GM21390 (cell line): ENCODE measurements around the gene ARPC4.
"Not testable (repeated sequence)": the region's sequence is repeated elsewhere in the genome, so short reads cannot be mapped to it uniquely, and the experiment has no call there.

Experiments used
- ATAC-seq: cut with Tn5 transposase; IDR thresholded peaks from one replicate; pipeline ENCODE4 v1.9.1; 2021; ENCODE audit not compliant: unreplicated experiment

The ARPC4 gene

GRCh38 chr3:9769426-9770275 is 23.2 kb upstream of the ARPC4 start, which contains the start of gene CAMK1:
Gene CAMK1, minus strand, starts transcription at chr3:9769947. Its CDS starts 2,198 bp downstream, at chr3:9767749.
- ATAC-seq = peak; percentile 54

DNA sequence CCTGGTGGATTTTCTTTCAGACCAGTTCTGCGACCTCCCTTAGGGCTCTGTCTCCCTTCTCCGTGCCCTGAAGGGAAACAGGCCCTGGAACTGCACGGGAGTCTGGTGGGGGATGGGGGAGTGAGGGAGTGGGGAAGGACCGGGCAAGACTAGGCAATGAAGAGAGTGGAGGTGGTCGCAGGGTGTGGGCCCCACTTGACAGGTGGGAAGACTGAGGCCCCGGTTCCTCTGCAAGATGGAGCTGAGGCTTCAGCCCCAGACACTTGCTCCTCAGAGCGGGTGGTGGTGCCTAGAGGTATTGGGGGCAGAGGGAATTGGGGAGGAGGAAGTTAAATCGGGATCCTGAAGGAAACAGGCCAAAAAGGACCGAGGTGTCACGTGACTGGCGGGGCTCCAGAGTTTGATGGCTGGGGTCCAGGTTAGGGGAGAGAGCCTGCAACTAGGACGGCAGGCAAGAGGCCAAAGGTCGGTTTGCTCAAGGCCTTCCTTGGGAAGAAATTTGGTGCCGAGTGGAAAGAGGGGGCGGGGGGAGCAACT is 22.5 kb upstream of the ARPC4 start:
- no peak for ATAC-seq

DNA sequence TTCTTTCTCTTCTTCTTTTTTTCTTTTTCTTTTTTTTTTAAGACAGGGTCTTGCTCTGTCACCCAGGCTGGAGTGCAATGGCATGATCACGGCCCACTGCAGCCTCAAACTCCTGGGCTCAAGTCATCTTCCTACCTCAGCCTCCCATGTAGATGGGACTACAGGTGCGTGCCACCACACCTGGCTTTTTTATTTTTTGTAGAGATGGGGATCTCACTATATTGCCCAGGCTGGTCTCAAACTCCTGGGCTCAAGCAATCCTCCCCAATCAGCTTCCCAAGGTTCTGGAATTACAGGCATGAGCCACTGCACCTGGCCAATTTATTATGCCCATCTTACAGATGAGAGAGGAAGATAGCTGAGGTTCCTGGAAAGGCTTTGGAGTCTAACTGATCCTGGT is 21.9 kb upstream of the ARPC4 start:
- ATAC-seq = not testable (repeated sequence)

DNA sequence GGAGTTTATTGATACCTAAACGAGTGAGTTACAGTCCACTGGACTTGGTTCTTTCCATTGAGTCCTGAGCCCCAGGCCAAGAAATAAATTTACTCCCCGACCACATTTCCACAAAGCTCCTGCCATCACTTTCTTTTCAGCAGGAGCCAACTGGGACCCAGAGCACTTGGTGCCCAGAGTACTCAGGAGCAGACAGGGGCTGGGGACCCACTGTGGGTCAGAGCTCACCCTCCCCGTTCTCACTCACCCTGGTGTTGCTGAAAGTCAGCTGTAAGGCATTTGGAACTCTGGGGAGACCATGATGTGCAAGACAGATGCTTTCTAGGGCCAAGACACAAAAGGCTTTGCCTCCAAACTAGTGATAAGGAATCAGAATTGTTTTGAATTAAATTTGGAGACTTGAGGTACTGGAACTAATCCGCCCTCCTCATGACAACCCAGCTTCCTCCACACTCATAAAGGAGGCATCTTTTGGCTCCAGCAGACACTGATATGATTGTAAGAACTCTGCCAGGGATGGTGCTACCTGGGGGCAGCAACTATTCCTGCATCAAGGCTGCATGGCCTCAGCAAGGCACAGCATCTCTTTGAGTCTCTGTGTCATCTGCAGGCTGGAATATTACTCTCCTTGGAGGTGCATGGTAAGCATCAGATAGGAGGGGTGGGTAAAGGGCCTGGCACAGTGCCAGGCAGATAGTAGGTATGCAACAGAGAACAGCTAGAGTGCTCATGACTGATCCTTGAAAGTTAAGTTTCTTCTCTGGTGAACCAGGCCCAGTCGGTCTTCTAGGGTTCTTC is 15.8 kb upstream of the ARPC4 start:
- ATAC-seq = no peak

DNA sequence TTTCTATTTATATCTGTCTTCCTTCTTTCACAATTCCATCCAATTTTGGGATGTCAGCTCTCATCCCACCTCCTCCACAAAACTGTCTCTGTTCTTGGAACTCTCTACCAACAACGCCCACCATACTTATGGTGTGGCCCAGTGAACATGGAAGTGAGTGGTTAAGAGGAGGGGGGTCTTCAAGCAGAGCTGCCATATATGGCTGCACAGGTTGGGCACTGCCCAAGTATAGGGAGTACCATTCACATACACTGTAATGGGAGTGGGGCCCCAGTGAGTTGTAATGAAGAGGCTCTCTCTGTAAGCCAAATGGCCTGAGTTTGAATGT is 15.2 kb upstream of the ARPC4 start:
- no peak for ATAC-seq

DNA sequence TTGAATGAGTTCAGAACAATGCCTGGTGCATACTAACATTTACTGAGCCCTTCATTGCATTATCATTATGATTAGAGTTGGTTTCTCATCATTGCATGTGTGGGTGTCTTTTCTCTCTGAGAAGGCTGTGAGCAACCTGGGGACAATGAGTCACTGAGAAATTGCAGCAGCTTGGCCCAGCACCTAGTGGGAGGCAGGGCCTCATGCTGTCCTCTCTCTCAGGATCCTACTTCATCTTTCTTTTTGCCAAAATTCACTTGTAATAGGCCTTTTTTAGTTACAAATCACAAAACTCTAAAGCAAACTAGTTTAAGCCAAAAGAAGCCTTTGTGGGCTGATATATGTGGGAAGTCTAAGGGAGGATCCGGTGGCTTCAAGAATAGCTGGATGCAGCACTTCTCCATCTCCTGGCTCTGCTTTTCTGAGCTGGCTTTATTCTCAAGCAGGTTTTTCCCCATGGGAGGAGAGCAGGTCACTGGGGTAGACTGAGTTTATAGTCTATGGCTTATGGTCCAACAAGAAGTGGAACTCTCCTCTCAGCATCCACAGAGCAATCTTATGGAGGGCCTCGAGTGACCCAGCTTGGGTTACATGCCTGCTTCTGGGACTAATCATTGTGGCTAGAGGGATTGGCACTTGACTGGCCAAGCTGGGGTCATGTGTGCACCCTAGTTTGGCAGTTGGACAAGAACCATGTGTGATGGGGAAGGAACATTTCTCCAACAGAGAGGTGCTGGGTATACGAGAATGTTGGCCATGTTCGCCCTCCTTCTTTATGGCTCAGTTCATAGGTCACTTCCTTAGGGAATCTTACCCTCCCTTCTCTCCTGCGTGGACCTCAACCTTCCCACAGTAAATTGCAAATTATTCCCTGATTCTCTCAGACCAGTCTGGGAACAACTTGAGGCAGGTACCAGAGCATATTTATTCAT is 14.5 kb upstream of the ARPC4 start:
- no peak for ATAC-seq

DNA sequence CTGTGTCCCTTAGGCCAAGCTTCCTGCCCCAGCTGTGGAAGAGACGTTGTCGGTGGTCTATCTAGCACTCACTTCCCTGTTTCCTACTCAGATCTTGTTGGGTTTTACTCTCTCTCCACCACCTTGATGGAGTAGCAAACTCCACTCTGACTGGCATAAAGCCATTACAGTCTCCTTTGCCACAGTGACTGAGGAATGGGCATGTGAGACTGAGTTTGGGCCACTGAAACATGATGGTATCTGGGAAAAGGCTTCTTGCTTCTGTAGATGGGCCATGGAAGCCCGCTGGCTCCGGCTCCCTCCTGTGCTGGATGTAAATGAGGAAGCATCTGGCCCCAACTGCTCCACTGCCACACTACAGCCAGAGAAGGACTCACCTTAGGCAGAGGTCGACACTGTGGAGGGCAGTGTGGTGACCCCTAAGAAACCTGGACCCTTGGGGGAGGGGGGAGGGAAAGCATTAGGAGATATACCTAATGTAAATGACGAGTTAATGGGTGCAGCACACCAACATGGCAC is 13.7 kb upstream of the ARPC4 start:
- ATAC-seq = no peak

GRCh38 chr3:9779721-9780457 is 13.0 kb upstream of the ARPC4 start:
- ATAC-seq = peak; percentile 59

GRCh38 chr3:9780458-9780812 is 12.4 kb upstream of the ARPC4 start:
- no peak for ATAC-seq

DNA sequence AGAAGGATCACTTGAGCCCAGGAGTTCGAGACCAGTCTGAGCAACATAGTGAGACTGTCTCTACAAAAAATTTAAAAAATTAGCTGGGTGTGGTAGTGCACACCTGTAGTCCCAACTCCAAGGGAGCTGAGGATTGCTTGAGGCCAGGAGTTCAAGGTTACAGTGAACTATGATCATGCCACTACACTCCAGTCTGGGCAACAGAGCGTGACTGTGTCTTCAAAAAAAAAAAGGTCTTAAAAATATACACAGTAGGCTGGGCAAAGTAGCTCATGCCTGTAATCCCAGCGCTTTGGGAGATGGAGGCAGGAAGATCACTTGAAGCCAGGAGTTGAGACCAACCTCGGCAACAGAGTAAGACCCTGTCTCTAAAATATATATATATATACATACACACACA is 12.0 kb upstream of the ARPC4 start:
- no peak for ATAC-seq

GRCh38 chr3:9781551-9781950 is 11.3 kb upstream of the ARPC4 start:
- no peak for ATAC-seq

DNA sequence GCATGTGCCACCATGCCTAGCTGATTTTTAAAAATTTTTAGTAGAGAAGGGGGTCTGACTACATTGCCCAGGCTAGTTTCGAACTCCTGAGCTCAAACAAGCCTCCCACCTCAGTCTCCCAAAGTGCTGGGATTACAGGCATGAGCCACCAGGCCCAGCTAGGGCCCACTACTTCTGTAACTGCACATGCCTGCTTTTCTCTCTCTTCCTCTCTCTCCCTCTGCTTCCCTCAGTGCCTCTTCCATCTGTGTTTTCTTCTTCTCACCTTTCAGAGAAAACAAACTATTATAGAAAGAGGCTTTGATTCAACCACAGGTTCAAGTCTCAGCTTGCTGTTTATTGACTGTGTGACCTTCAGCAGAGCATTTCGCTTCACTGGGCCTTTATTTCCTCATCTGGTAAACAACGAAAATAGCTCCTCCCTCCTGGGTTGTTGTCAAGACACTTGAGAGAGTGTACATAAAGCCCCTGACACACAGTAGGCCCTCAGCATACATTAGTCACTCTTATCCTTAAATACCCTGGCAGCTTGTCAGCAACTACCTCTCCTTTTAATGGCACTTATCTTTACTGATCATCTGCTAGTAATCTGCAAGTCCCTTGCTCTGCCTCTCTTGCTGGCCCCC is 10.8 kb upstream of the ARPC4 start:
- ATAC-seq = no peak

DNA sequence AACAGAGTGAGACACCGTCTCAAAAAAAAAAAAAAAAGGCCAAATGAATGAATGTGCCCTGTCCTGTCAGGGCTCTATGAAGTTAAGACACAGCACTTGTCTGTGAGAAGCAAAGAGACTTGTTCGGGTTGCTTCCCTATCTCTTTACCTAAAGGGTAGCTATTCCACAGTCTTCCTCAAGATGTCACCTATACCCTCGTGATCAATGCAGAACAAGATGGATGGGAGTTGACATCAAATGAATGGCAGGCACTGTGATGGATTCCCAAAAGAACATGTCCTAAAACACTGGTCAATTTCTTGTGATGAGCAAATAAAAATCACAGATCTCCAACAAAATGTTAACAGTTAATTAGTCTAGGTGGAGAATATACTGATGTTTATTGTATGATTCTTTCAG is 10.1 kb upstream of the ARPC4 start:
- ATAC-seq = no peak

- no peak for ATAC-seq
Measured at GRCh38 chr3:9783954-9784353, 8.9 kb upstream of the ARPC4 start.

DNA sequence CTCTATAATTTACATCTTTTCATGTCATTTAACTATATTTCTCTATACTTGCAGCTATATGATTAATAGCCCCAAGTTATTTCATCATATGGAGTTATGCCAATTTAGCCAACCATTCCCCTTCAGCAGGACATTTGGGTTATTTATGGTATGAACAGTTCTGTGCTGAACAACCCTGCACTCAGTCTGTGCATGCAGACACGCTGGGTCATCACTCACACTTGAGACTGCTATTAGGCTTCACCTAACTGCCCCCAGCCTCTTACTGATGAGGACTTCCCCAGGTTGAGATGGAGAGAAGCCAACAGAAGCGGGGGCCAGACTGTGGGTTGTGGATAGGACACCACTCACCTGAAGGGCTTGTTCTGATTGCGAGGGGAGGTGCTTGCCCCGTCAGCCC is 7.9 kb upstream of the ARPC4 start:
- no peak for ATAC-seq

DNA sequence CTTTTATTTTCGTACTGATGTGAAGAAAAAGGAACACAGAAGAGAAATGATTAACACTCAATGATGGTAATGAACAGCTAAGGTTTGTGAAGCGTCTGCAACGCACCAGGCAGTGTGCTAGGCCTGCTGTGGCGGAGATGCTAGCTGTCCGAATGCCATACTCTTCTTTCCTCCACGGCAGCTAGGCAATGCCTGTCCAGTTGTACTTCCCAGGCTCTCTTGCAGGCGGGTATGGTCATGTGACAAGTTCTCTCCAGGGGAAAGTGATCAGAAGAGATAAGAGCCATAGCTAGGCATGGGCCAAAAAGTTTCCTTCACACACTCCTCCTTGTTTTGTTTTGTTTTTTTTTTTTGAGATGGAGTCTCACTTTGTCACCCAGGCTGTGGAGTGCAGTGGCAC is 7.3 kb upstream of the ARPC4 start:
- ATAC-seq = no peak

GRCh38 chr3:9786209-9786739 is 6.6 kb upstream of the ARPC4 start:
- no peak for ATAC-seq

DNA sequence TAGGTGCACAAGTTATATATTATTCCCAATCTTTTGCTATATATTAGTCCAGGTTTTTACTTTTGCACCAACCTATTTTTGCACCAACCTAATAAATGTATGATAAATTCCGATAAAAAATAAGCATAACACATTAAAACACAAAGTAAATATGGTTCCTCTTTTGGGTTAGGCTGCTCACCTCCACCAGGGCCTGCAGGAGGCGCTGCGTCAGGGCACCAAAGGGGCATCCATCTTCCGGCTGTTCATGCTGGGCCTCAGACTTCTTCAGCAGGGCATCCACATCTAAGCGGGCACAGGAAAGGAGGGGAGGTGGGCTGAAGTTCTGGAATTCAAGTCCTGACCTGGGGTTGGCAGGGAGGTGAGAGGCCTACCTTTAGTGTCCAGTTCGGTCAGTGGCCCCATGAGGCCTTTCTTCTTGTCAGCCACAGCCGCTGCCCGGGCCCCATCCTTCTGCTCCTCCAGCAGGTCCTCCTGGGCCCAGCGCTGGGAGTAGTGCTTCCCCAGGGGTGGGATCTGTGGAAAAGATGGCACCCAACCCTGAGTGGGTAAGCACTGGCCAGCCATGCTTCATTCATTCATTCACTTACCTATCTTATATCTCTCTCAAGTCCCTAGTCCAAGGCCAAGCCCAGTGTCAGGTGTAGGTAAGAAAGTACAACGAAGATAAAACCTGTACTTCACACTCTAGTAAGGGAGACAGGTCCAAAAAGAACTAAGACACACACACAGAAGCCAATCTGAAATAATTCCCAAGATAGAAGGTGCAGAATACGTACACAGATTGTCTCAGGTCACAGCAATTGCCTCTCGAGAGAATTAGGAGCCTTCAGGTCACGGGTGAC is 5.8 kb upstream of the ARPC4 start:
- ATAC-seq = no peak

GRCh38 chr3:9787714-9788113 is 5.2 kb upstream of the ARPC4 start:
- ATAC-seq = no peak
